KOPT-K1 (cell line): Measurements from ENCODE around the gene GLRX3.
"Not testable (repeated sequence)": the region's sequence is repeated elsewhere in the genome, so short reads cannot be mapped to it uniquely, and the experiment has no call there.

Experiments
- H3K27ac ChIP-seq: fragments of 200-600 bp; sonication (generic); 2 replicates; pipeline ENCODE4 v1.5.1; 2016; ENCODE audit warnings: antibody characterized with exemption, mild to moderate bottlenecking, low read depth, low read length; ENCODE audit not compliant: poor library complexity, severe bottlenecking
- H3K36me3 ChIP-seq: fragments of 200-600 bp; sonication (generic); 2 replicates; pipeline ENCODE4 v1.5.1; 2017; ENCODE audit warnings: antibody characterized with exemption, mild to moderate bottlenecking, low read length, moderate library complexity; ENCODE audit not compliant: insufficient read depth
- H3K9me3 ChIP-seq: fragments of 200-600 bp; sonication (generic); 2 replicates; pipeline ENCODE4 v1.5.1; 2017; ENCODE audit warnings: antibody characterized with exemption, low read length, mild to moderate bottlenecking; ENCODE audit not compliant: insufficient read depth, poor library complexity, severe bottlenecking

The GLRX3 gene

GRCh38 chr10:130136226-130137089 is at the start of gene GLRX3:
Gene GLRX3 (plus strand): TSS chr10:130136391. CDS start chr10:130136421, 30 bp downstream.
- no peaks in the 10 kb centered on the region for H3K9me3 ChIP-seq
- H3K36me3 ChIP-seq: peaks cover 16% of the 10 kb centered on the region
- peak within 1 kb of the TSS; percentile 75 for H3K27ac ChIP-seq

GRCh38 chr10:130090565-130090964 is 45.6 kb upstream of the GLRX3 start:
- not testable (repeated sequence) for H3K27ac ChIP-seq, H3K36me3 ChIP-seq, H3K9me3 ChIP-seq

GRCh38 chr10:130099344-130099743 is 36.8 kb upstream of the GLRX3 start:
- no peak overlapping the region for H3K27ac ChIP-seq

GRCh38 chr10:130105724-130106123 is 30.5 kb upstream of the GLRX3 start:
- Histone ChIP-seq H3K27ac (no peak overlapping the region), H3K9me3 (no peaks in the 10 kb centered on the region), H3K36me3 (peaks cover 8% of the 10 kb centered on the region; the same call in 1 of the 2 replicates)

More at GRCh38 chr10:130099344-130099743, 36.8 kb upstream of the GLRX3 start:
- no peaks in the 10 kb centered on the region for H3K9me3 ChIP-seq
- no peaks in the 10 kb centered on the region; the same call in 1 of the 2 replicates for H3K36me3 ChIP-seq

- H3K9me3 ChIP-seq, H3K36me3 ChIP-seq, H3K27ac ChIP-seq: not testable (repeated sequence)
Observed at GRCh38 chr10:130108146-130108545, 28.0 kb upstream of the GLRX3 start.

- Histone ChIP-seq H3K9me3 (no peaks in the 10 kb centered on the region), H3K36me3 (peaks cover 8% of the 10 kb centered on the region; the same call in 1 of the 2 replicates), H3K27ac (no peak overlapping the region)
Observed at GRCh38 chr10:130108934-130109604, 27.1 kb upstream of the GLRX3 start.

GRCh38 chr10:130109796-130110245 is 26.4 kb upstream of the GLRX3 start:
- Histone ChIP-seq H3K9me3 (no peaks in the 10 kb centered on the region), H3K36me3 (peaks cover 8% of the 10 kb centered on the region; the same call in 1 of the 2 replicates), H3K27ac (peak overlapping the region; percentile 84)

- Histone ChIP-seq H3K27ac (peak within 1 kb of the TSS; percentile 84), H3K9me3 (no peaks in the 10 kb centered on the region), H3K36me3 (peaks cover 6% of the 10 kb centered on the region; the same call in 1 of the 2 replicates)
Observed at GRCh38 chr10:130110246-130111112, 25.7 kb upstream of the GLRX3 start, which contains the start of gene C10orf143. Gene C10orf143 (minus strand): TSS chr10:130110830. CDS start chr10:130110772, 58 bp downstream.

- Histone ChIP-seq H3K9me3 (no peaks in the 10 kb centered on the region), H3K27ac (peak overlapping the region; percentile 84), H3K36me3 (no peaks in the 10 kb centered on the region)
Observed at GRCh38 chr10:130111113-130111851, 24.9 kb upstream of the GLRX3 start.

GRCh38 chr10:130111852-130112180 is 24.4 kb upstream of the GLRX3 start:
- no peaks in the 10 kb centered on the region for H3K36me3 ChIP-seq
- no peaks in the 10 kb centered on the region for H3K9me3 ChIP-seq
- peak overlapping the region; percentile 84 for H3K27ac ChIP-seq

GRCh38 chr10:130112821-130113220 is 23.4 kb upstream of the GLRX3 start:
- Histone ChIP-seq H3K36me3 (no peaks in the 10 kb centered on the region), H3K27ac (no peak overlapping the region), H3K9me3 (peaks cover 9% of the 10 kb centered on the region)

- not testable (repeated sequence) for H3K27ac ChIP-seq, H3K36me3 ChIP-seq
- H3K9me3 ChIP-seq: peaks cover 14% of the 10 kb centered on the region
Observed at GRCh38 chr10:130116942-130117341, 19.2 kb upstream of the GLRX3 start.

- peaks cover 14% of the 10 kb centered on the region for H3K9me3 ChIP-seq
- H3K27ac ChIP-seq, H3K36me3 ChIP-seq: not testable (repeated sequence)
Observed at GRCh38 chr10:130117535-130117934, 18.7 kb upstream of the GLRX3 start.

- H3K9me3 ChIP-seq: peaks cover 14% of the 10 kb centered on the region
- no peaks in the 10 kb centered on the region for H3K36me3 ChIP-seq
- H3K27ac ChIP-seq: no peak overlapping the region
Observed at GRCh38 chr10:130121486-130122079, 14.6 kb upstream of the GLRX3 start.
